ENCODE measurements around the gene ZNF558. TPM values are rescaled to one million over a fixed set of nuclear protein-coding genes. Genes with fewer than 3 reads are reported as not detected.

The ZNF558 gene
- total RNA-seq, 4 donors from 2014 or later: 7.8 to 23.3 (median 12.1) TPM

- TF ChIP-seq, protein P1, sequence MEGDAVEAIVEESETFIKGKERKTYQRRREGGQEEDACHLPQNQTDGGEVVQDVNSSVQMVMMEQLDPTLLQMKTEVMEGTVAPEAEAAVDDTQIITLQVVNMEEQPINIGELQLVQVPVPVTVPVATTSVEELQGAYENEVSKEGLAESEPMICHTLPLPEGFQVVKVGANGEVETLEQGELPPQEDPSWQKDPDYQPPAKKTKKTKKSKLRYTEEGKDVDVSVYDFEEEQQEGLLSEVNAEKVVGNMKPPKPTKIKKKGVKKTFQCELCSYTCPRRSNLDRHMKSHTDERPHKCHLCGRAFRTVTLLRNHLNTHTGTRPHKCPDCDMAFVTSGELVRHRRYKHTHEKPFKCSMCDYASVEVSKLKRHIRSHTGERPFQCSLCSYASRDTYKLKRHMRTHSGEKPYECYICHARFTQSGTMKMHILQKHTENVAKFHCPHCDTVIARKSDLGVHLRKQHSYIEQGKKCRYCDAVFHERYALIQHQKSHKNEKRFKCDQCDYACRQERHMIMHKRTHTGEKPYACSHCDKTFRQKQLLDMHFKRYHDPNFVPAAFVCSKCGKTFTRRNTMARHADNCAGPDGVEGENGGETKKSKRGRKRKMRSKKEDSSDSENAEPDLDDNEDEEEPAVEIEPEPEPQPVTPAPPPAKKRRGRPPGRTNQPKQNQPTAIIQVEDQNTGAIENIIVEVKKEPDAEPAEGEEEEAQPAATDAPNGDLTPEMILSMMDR (IDR thresholded peaks at IDR 0.05): no peak
- peaks cover 0 to 15% (median 4%) of the 10 kb centered on the region in 3 donors for H3K4me1 ChIP-seq
- no peaks in the 10 kb centered on the region for H3K9me3 ChIP-seq
- H3K27ac ChIP-seq: no peak overlapping the region
- H3K4me3 ChIP-seq: no peak overlapping the region
- DNase-seq: no peak
- no peaks in the 10 kb centered on the region for H3K27me3 ChIP-seq
- H3K36me3 ChIP-seq: peaks cover 14 to 79% (median 19%) of the 10 kb centered on the region in 3 donors
- intact Hi-C loops (cut with DNase I): no loop called here
Observed at GRCh38 chr19:8827277-8827676, 4.8 kb downstream of the ZNF558 start.

DNA sequence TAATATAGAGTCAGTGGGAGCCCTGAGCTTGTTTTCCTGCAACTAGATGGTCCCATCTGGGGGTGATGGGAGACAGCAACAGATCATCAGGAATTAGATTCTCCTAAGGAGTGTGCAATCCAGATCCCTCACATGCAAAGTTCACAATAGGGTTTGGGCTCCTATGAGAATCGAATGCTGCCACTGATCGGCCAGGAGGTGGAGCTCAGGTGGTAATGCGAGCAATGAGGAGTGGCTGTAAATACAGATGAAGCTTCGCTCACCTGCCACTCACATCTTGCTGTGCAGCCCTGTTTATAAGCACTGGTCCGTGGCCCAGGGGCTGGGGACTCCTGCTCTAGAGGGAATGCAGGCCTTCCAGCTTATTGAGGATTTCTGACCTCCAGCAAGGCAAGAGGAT lies 5.7 kb downstream of the ZNF558 start:
- Histone ChIP-seq H3K27me3 (no peaks in the 10 kb centered on the region), H3K27ac (no peak overlapping the region), H3K4me3 (no peak overlapping the region), H3K36me3 (peaks cover 16 to 88% (median 26%) of the 10 kb centered on the region in 3 donors), H3K4me1 (peaks cover 0 to 10% (median 3%) of the 10 kb centered on the region in 3 donors), H3K9me3 (no peaks in the 10 kb centered on the region)
- no peak for TF ChIP-seq POLR2A (IDR thresholded peaks at IDR 0.05)
- TF ChIP-seq, protein P1 (IDR thresholded peaks at IDR 0.05): no peak
- intact Hi-C loops (cut with DNase I): no loop called here
- WGBS, 2 donors: 84 to 93% methylated on average over 5 of the region's 5 CpGs
- no peak for DNase-seq

- H3K9me3 ChIP-seq: peaks cover 0 to 45% (median 12%) of the 10 kb centered on the region in 3 donors
- no peak overlapping the region for H3K27ac ChIP-seq
Observed at GRCh38 chr19:8821748-8822241, 10.3 kb downstream of the ZNF558 start.

DNA sequence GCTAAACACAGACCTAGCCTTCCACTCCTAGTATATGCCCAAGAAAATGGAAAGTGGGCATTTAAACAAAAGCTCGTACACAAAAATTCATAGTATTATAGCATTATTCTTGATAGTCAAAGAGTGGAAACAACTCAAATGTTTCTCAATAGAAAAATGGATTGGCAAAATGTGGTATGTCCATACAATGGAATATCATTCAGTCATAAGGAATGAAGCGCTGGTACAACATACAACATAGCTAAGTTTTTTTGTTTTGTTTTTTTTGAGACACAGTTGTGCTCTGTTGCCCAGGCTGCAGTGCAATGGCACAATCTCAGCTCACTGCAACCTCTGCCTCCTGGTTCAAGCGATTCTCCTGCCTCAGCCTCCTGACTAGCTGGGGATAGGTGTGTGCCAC lies 11.9 kb downstream of the ZNF558 start:
- H3K4me1 ChIP-seq: no peaks in the 10 kb centered on the region
- peaks cover 3 to 61% (median 25%) of the 10 kb centered on the region in 3 donors for H3K9me3 ChIP-seq
- no peak overlapping the region for H3K27ac ChIP-seq
- H3K36me3 ChIP-seq: peaks cover 47 to 100% (median 52%) of the 10 kb centered on the region in 3 donors
- intact Hi-C loops (cut with DNase I): no loop called here
- WGBS, 2 donors: 94 to 99% methylated on average over 2 to 3 of the region's 3 CpGs
- H3K4me3 ChIP-seq: no peak overlapping the region
- DNase-seq: no peak
- TF ChIP-seq, protein P1 (IDR thresholded peaks at IDR 0.05): no peak
- no peak for TF ChIP-seq POLR2A (IDR thresholded peaks at IDR 0.05)
- no peaks in the 10 kb centered on the region for H3K27me3 ChIP-seq

More at GRCh38 chr19:8821748-8822241, 10.3 kb downstream of the ZNF558 start:
- Histone ChIP-seq H3K27me3 (no peaks in the 10 kb centered on the region), H3K36me3 (peaks cover 41 to 100% (median 42%) of the 10 kb centered on the region in 3 donors), H3K4me1 (no peaks in the 10 kb centered on the region), H3K4me3 (no peak overlapping the region)
- DNase-seq: no peak
- intact Hi-C loops (cut with DNase I): no loop called here
- TF ChIP-seq, protein P1 (IDR thresholded peaks at IDR 0.05): no peak
- no peak for TF ChIP-seq POLR2A (IDR thresholded peaks at IDR 0.05)
- 95 to 98% methylated on average over 5 of the region's 5 CpGs for WGBS, 2 donors

DNA sequence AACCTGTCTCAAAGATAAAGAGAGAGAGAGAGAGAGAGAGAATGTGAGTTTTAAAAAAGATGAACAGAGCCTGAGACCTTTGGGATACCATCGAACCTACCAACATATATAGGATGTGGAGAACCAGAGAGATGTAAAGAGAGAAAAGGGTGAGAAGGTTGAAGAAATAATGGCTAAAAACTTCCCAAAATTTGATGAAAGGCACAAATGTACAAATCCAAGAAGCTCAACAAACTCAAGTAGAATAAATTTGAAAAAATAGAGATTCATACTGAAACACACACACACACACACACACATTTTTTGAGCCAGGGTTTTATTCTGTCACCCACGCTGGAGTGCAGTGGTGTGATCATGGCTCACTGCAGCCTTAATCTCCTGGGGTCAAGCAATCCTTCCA lies 16.3 kb downstream of the ZNF558 start:
- TF ChIP-seq, protein P1 (IDR thresholded peaks at IDR 0.05): no peak
- TF ChIP-seq POLR2A (IDR thresholded peaks at IDR 0.05): no peak
- H3K9me3 ChIP-seq: peaks cover 6 to 100% (median 68%) of the 10 kb centered on the region in 3 donors
- intact Hi-C loops (cut with DNase I): no loop called here
- no peaks in the 10 kb centered on the region for H3K4me1 ChIP-seq
- 97 to 100% methylated on average over 2 of the region's 2 CpGs for WGBS, 2 donors
- H3K36me3 ChIP-seq: peaks cover 58 to 100% (median 59%) of the 10 kb centered on the region in 3 donors
- no peak overlapping the region for H3K4me3 ChIP-seq
- no peak overlapping the region for H3K27ac ChIP-seq
- H3K27me3 ChIP-seq: no peaks in the 10 kb centered on the region
- no peak for DNase-seq
